Measurements from ENCODE around the gene DYNC1H1.

Gene DYNC1H1

GRCh38 chr14:102088012-102088792 is 123.8 kb downstream of the DYNC1H1 start:
- DNase-seq = peak; percentile 67
- Mint-ChIP-seq H3K27ac (peak overlapping the region; percentile 93), H3K36me3 (peaks cover 34% of the 10 kb centered on the region), H3K4me3 (peak overlapping the region; percentile 89), H3K4me1 (peaks cover 53% of the 10 kb centered on the region), H3K9me3 (no peaks in the 10 kb centered on the region), H3K27me3 (no peaks in the 10 kb centered on the region)
- CTCF ChIA-PET = interaction anchor here (1.0 to 2.5 kb wide), 3 partner anchors 9 to 127 kb away, joined by 4 to 10 read pairs (median 7); no protein-coding TSS in a partner anchor

GRCh38 chr14:102089621-102090343 is 125.4 kb downstream of the DYNC1H1 start:
- CTCF ChIA-PET = interaction anchor here (0.6 to 2.5 kb wide), 4 partner anchors 129 to 227 kb away, joined by 3 to 10 read pairs (median 4); partner anchors contain the start of gene MOK
- peaks cover 19% of the 10 kb centered on the region for H3K36me3 Mint-ChIP-seq
- no peak for DNase-seq
- no peaks in the 10 kb centered on the region for H3K9me3 Mint-ChIP-seq
- H3K27ac Mint-ChIP-seq = peak overlapping the region; percentile 1
- peak overlapping the region; percentile 16 for H3K4me3 Mint-ChIP-seq
- peaks cover 38% of the 10 kb centered on the region for H3K4me1 Mint-ChIP-seq
- no peaks in the 10 kb centered on the region for H3K27me3 Mint-ChIP-seq

GRCh38 chr14:102090713-102091112 is 126.3 kb downstream of the DYNC1H1 start:
- Mint-ChIP-seq H3K4me1 (peaks cover 28% of the 10 kb centered on the region), H3K9me3 (no peaks in the 10 kb centered on the region), H3K27ac (no peak overlapping the region), H3K36me3 (peaks cover 9% of the 10 kb centered on the region), H3K4me3 (no peak overlapping the region), H3K27me3 (no peaks in the 10 kb centered on the region)
- DNase-seq = no peak
- CTCF ChIA-PET = interaction anchor here (0.5 to 2.5 kb wide), 3 partner anchors 130 to 355 kb away, joined by 3 to 10 read pairs (median 4); no protein-coding TSS in a partner anchor

- no peak overlapping the region for H3K27ac Mint-ChIP-seq
- no peak for DNase-seq
- peaks cover 3% of the 10 kb centered on the region for H3K36me3 Mint-ChIP-seq
- CTCF ChIA-PET = interaction anchor here (1.5 kb wide), 1 partner anchor 132 kb away, joined by 5 read pairs; no protein-coding TSS in a partner anchor
- no peaks in the 10 kb centered on the region for H3K27me3 Mint-ChIP-seq
- no peak overlapping the region for H3K4me3 Mint-ChIP-seq
- peaks cover 27% of the 10 kb centered on the region for H3K4me1 Mint-ChIP-seq
- no peaks in the 10 kb centered on the region for H3K9me3 Mint-ChIP-seq
Observed at GRCh38 chr14:102092806-102093205, 128.4 kb downstream of the DYNC1H1 start.

GRCh38 chr14:102094101-102094500 is 129.7 kb downstream of the DYNC1H1 start:
- no peak overlapping the region for H3K4me3 Mint-ChIP-seq
- no peak overlapping the region for H3K27ac Mint-ChIP-seq
- no peaks in the 10 kb centered on the region for H3K36me3 Mint-ChIP-seq
- H3K9me3 Mint-ChIP-seq = no peaks in the 10 kb centered on the region
- CTCF ChIA-PET = no interaction called here
- H3K4me1 Mint-ChIP-seq = peaks cover 15% of the 10 kb centered on the region
- DNase-seq = no peak
- H3K27me3 Mint-ChIP-seq = no peaks in the 10 kb centered on the region

- H3K4me3 Mint-ChIP-seq = no peak overlapping the region
- H3K36me3 Mint-ChIP-seq = no peaks in the 10 kb centered on the region
- H3K27me3 Mint-ChIP-seq = no peaks in the 10 kb centered on the region
- no peak for DNase-seq
- H3K27ac Mint-ChIP-seq = no peak overlapping the region
- H3K9me3 Mint-ChIP-seq = no peaks in the 10 kb centered on the region
- CTCF ChIA-PET = interaction anchor here (0.8 to 3.7 kb wide), 13 partner anchors 11 to 388 kb away, joined by 3 to 42 read pairs (median 6); no protein-coding TSS in a partner anchor
- H3K4me1 Mint-ChIP-seq = peaks cover 5% of the 10 kb centered on the region
Observed at GRCh38 chr14:102095231-102095870, 131.0 kb downstream of the DYNC1H1 start.

GRCh38 chr14:102095871-102096568 is 131.6 kb downstream of the DYNC1H1 start:
- H3K4me1 Mint-ChIP-seq = peaks cover 5% of the 10 kb centered on the region
- no peaks in the 10 kb centered on the region for H3K9me3 Mint-ChIP-seq
- no peak for DNase-seq
- H3K4me3 Mint-ChIP-seq = no peak overlapping the region
- no peaks in the 10 kb centered on the region for H3K27me3 Mint-ChIP-seq
- H3K27ac Mint-ChIP-seq = no peak overlapping the region
- H3K36me3 Mint-ChIP-seq = no peaks in the 10 kb centered on the region
- CTCF ChIA-PET = interaction anchor here (0.7 to 3.7 kb wide), 24 partner anchors 8 to 388 kb away, joined by 3 to 42 read pairs (median 4); no protein-coding TSS in a partner anchor

GRCh38 chr14:102096569-102097188 is 132.3 kb downstream of the DYNC1H1 start:
- Mint-ChIP-seq H3K27me3 (no peaks in the 10 kb centered on the region), H3K9me3 (no peaks in the 10 kb centered on the region), H3K27ac (no peak overlapping the region), H3K4me3 (no peak overlapping the region), H3K4me1 (peaks cover 5% of the 10 kb centered on the region), H3K36me3 (no peaks in the 10 kb centered on the region)
- CTCF ChIA-PET = interaction anchor here (0.7 to 3.7 kb wide), 25 partner anchors 9 to 389 kb away, joined by 3 to 42 read pairs (median 4); no protein-coding TSS in a partner anchor
- peak; percentile 82 for DNase-seq

GRCh38 chr14:102097441-102098135 is 133.2 kb downstream of the DYNC1H1 start:
- H3K9me3 Mint-ChIP-seq = no peaks in the 10 kb centered on the region
- H3K27me3 Mint-ChIP-seq = no peaks in the 10 kb centered on the region
- no peak overlapping the region for H3K27ac Mint-ChIP-seq
- H3K36me3 Mint-ChIP-seq = no peaks in the 10 kb centered on the region
- CTCF ChIA-PET = interaction anchor here (0.6 to 3.7 kb wide), 13 partner anchors 8 to 398 kb away, joined by 3 to 42 read pairs (median 4); no protein-coding TSS in a partner anchor
- DNase-seq = no peak
- H3K4me1 Mint-ChIP-seq = peaks cover 5% of the 10 kb centered on the region
- no peak overlapping the region for H3K4me3 Mint-ChIP-seq

GRCh38 chr14:102103062-102103695 is 138.8 kb downstream of the DYNC1H1 start:
- Mint-ChIP-seq H3K36me3 (no peaks in the 10 kb centered on the region), H3K27ac (no peak overlapping the region), H3K27me3 (peaks cover 10% of the 10 kb centered on the region), H3K4me1 (no peaks in the 10 kb centered on the region), H3K9me3 (no peaks in the 10 kb centered on the region), H3K4me3 (no peak overlapping the region)
- no peak for DNase-seq
- CTCF ChIA-PET = no interaction called here

- peaks cover 4% of the 10 kb centered on the region for H3K9me3 Mint-ChIP-seq
- no peaks in the 10 kb centered on the region for H3K36me3 Mint-ChIP-seq
- no peaks in the 10 kb centered on the region for H3K4me1 Mint-ChIP-seq
- CTCF ChIA-PET = interaction anchor here (1.5 kb wide), 1 partner anchor 9 kb away, joined by 6 read pairs; no protein-coding TSS in a partner anchor
- H3K27ac Mint-ChIP-seq = no peak overlapping the region
- no peak for DNase-seq
- peaks cover 10% of the 10 kb centered on the region for H3K27me3 Mint-ChIP-seq
- H3K4me3 Mint-ChIP-seq = no peak overlapping the region
Observed at GRCh38 chr14:102105369-102105768, 141.0 kb downstream of the DYNC1H1 start.
